GM12801 (cell line): ENCODE measurements around the gene GLMN.

Experiments used
- CTCF ChIP-seq: IDR thresholded peaks from one replicate; pipeline ENCODE4 v1.5.1; 2011; ENCODE audit warnings: control low read depth; ENCODE audit not compliant: insufficient read length; ENCODE audit errors: extremely low read depth

Gene GLMN

GRCh38 chr1:92315766-92316599 is 17.2 kb upstream of the GLMN start:
- no peak for TF ChIP-seq CTCF

- no peak for TF ChIP-seq CTCF
Observed at GRCh38 chr1:92314024-92314423, 15.2 kb upstream of the GLMN start.

- TF ChIP-seq CTCF = no peak
Observed at GRCh38 chr1:92310185-92310597, 11.4 kb upstream of the GLMN start.

- TF ChIP-seq CTCF = no peak
Observed at GRCh38 chr1:92307980-92308379, 9.2 kb upstream of the GLMN start.

- no peak for TF ChIP-seq CTCF
Observed at GRCh38 chr1:92306020-92306419, 7.2 kb upstream of the GLMN start.

GRCh38 chr1:92301021-92301420 is 2.2 kb upstream of the GLMN start:
- no peak for TF ChIP-seq CTCF

- TF ChIP-seq CTCF = no peak
Observed at GRCh38 chr1:92299477-92300150, 827 bp upstream of the GLMN start.
